Heart left ventricle (tissue), 13 donors: Measurements from ENCODE around the gene CD163.

Experiments
- CTCF ChIP-seq, 12 donors: fragments of 200-600 bp; sonication (generic) in 4 of 12; IDR thresholded peaks; one replicate each; pipeline versions ENCODE4 v1.5.0 to v1.8.0; 2018 to 2022; ENCODE audit warnings: antibody characterized with exemption in 12 of 12, mild to moderate bottlenecking in 5 of 12
- POLR2A ChIP-seq, 2 donors: fragments of 450-650 bp; IDR thresholded peaks; one replicate each; pipeline ENCODE4 v1.6.1; 2017; ENCODE audit warnings: antibody characterized with exemption in 2 of 2, mild to moderate bottlenecking in 2 of 2, moderate library complexity in 2 of 2
- donor health status: ischemic (EF 13 %, LVEDD 7.1; RV severe dilation, severe dysfunction).
- donor health status: DM: no; HTN: yes; CAD: no.
- donor health status: DM: no; HTN: no; CAD: no.
- donor health status: ischemic (EF 25% LVEDD 6.9; RV normal size, moderate dysfunction).
- donor health status: ischemic (EF 25% LVEDD 5.7; RV mildly dilated, moderate dysfunction).
- donor health status: ischemic (EF 35%, LVEDD 5.7; RV mildly dilated, moderate dysfunction).
- donor health status: nonischemic (EF 11% LVEDD 7.7; RV severe dilation, severe dysfunction).
- donor health status: DM: yes; HTN: yes; CAD: no.
- donor health status: PGD.
- donor health status: ischemic (EF 29% LVEDD 5.4; RV normal size, mild dysfunction).
- donor health status: nonischemic (EF 23%, LVEDD 6.1; RV moderate dilation, normal function).

GRCh38 chr12:7479771-7480170 is 23.8 kb downstream of the CD163 start:
- TF ChIP-seq CTCF (IDR thresholded peaks at IDR 0.05) (no peak), POLR2A (IDR thresholded peaks at IDR 0.05) (no peak)
